Measurements from ENCODE around the gene HSPA12A.

HSPA12A gene

DNA sequence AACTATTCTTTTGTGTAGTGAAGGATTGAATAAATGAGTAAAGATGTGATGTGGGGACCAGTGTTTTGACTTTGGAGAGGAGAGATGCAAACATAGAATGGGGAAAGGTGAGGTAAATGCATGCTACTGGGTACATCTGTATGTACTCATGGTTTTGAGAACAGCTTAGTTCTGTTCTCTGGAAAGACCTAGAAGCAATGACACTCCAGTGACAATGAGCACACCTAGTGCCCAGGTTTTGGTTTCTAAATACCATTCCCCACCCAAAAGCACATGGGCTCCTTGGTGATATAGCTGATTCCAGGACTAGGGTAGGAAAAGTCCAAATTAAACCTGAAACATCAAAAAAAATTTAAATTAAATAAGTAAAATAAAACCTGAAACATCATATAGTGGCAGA is 22.6 kb upstream of the HSPA12A start:
- Mint-ChIP-seq H3K36me3 (no peaks in the 10 kb centered on the region), H3K4me3 (no peak overlapping the region), H3K27me3 (peaks cover 19 to 31% of the 10 kb centered on the region in 2 donors), H3K27ac (no peak overlapping the region), H3K9me3 (peaks cover 2 to 9% of the 10 kb centered on the region in 2 donors), H3K4me1 (no peaks in the 10 kb centered on the region)
- DNase-seq (no peak), ATAC-seq (replicated peaks) (no peak)

DNA sequence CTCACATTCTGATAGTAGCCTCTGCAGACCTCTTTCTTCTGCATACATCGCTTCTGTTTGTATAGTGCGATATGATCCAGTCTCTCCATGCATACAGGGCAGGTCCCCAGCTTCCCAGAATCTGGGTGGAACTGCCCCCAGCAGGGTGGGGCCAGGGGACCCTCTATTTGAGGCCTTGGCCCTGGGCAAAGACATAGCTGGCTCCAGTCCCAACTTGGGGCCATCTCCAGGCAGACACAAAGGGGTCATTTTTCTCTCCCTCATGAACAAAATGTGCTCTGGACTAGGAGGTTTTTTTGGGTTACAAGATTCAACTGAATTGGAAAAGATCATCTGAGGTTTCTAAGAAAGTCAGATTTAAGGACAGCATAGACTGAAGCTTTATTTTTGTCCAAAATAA is 21.1 kb upstream of the HSPA12A start:
- H3K4me3 Mint-ChIP-seq, result no peak overlapping the region
- peaks cover 13 to 26% of the 10 kb centered on the region in 2 donors for H3K27me3 Mint-ChIP-seq
- no peaks in the 10 kb centered on the region for H3K36me3 Mint-ChIP-seq
- no peak for ATAC-seq (replicated peaks)
- H3K9me3 Mint-ChIP-seq, result peaks cover 6 to 9% of the 10 kb centered on the region in 2 donors
- no peak for DNase-seq
- H3K27ac Mint-ChIP-seq, result no peak overlapping the region
- no peaks in the 10 kb centered on the region for H3K4me1 Mint-ChIP-seq

DNA sequence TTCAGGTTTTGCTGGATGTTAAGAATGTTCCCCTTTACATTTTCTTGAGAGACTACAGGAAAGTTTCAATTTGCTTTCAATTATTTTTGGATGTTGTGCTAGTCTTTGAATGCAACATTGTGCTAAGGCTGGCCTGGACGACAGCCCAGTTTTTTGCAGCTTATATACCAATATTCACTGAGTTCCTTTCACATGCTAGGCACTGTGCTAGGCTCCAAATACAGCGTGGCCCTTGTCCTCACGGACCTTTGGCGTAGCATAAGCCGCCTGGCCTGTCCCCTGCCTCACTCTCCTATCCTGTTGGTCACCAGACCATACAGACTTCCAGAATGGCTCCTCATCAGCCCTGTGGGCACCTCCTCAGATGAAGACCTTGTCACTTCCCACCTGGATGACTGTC is 19.5 kb upstream of the HSPA12A start:
- Mint-ChIP-seq H3K27ac (no peak overlapping the region), H3K4me3 (no peak overlapping the region), H3K27me3 (peaks cover 13 to 21% of the 10 kb centered on the region in 2 donors), H3K36me3 (no peaks in the 10 kb centered on the region), H3K9me3 (peaks cover 6 to 9% of the 10 kb centered on the region in 2 donors), H3K4me1 (no peaks in the 10 kb centered on the region)
- DNase-seq, result no peak
- ATAC-seq (replicated peaks), result no peak

DNA sequence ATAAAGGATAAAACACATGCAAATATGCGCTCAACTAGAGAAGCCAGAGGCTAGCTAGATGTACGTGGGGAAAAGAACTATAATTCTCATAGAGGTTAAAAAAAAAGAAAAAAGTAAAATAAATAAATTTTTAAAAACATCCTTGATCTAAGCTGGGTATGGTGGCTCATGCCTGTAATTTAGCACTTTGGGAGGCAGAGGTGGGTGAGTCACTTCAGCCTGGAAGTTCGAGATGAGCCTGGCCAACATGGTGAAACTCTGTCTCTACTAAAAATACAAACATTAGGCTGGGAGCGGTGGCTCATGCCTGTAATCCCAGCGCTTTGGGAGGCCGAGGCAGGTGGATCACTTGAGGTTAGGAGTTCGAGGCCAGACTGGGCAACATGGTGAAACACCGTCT is 18.6 kb upstream of the HSPA12A start:
- no peak for DNase-seq
- Mint-ChIP-seq H3K36me3 (no peaks in the 10 kb centered on the region), H3K27me3 (peaks cover 11 to 21% of the 10 kb centered on the region in 2 donors), H3K9me3 (peaks cover 5 to 9% of the 10 kb centered on the region in 2 donors), H3K4me3 (no peak overlapping the region), H3K4me1 (no peaks in the 10 kb centered on the region), H3K27ac (no peak overlapping the region)
- no peak for ATAC-seq (replicated peaks)

DNA sequence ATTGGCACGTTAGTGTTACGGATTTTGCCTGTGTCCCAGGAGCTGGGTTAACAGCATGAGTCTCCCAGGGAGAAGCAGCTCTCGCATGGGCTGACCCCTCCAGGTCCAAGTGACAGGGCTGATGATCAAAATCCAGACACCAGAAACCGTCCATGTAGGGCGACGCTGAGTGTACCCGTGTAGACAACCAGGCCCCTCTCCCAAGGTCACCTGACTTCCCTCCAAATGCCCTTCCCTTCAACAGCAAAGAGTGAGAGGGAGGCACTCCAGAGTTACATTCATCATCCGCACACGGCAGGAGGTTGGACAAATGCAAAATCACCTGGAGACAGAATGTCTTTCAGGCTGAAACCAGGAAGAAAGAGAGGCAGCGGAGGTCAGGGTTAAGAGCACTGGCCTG is 14.9 kb upstream of the HSPA12A start:
- peaks cover 0 to 7% of the 10 kb centered on the region in 2 donors for H3K9me3 Mint-ChIP-seq
- no peaks in the 10 kb centered on the region for H3K36me3 Mint-ChIP-seq
- peaks cover 2 to 17% of the 10 kb centered on the region in 2 donors for H3K27me3 Mint-ChIP-seq
- DNase-seq (no peak), ATAC-seq (replicated peaks) (no peak)
- H3K4me1 Mint-ChIP-seq, result no peaks in the 10 kb centered on the region
- H3K27ac Mint-ChIP-seq, result no peak overlapping the region
- H3K4me3 Mint-ChIP-seq, result no peak overlapping the region

DNA sequence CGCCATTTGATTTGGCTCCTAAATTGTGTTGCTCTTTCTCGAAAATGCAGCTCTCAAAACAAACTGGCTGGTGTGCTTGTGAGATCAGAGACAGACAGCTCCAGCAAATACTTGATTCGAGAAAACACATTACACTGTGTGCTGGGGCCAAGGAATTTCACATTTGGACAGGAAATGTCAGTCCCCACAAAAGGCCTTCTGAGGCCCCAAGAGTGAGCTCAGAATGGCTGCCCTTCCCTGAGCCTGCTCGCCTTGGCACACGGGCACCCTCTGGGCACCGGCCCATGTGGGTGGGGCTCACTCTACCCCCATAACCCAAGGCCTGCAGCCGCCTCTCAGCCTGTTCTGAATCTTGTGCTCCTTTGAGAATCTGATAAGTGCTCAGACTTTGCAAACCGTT is 13.9 kb upstream of the HSPA12A start:
- H3K27ac Mint-ChIP-seq, result no peak overlapping the region
- peaks cover 4 to 10% of the 10 kb centered on the region in 2 donors for H3K27me3 Mint-ChIP-seq
- no peak for DNase-seq
- H3K4me1 Mint-ChIP-seq, result no peaks in the 10 kb centered on the region
- no peak for ATAC-seq (replicated peaks)
- no peak overlapping the region for H3K4me3 Mint-ChIP-seq
- no peaks in the 10 kb centered on the region for H3K36me3 Mint-ChIP-seq
- peaks cover 0 to 7% of the 10 kb centered on the region in 2 donors for H3K9me3 Mint-ChIP-seq

DNA sequence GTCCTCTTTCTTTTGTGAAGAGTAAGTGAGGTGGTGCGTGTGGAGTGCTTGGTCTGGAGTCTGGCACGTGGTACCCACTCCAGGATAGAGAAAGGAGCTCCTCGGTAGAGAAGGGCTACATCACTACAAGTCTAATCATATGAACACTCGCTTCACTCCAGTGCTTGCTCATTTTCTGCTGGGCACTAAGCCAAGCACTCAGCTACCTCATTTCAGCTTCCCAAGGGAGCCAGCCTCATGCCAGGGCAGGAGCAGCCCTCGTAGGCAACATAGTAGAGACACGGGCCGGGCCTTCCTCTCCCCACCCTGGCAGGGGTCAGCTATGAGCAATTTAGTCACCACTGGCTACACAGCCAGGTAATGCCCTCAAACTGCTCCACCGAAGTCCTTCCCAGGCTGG is 11.4 kb upstream of the HSPA12A start:
- ATAC-seq (replicated peaks) (no peak), DNase-seq (no peak)
- no peaks in the 10 kb centered on the region for H3K36me3 Mint-ChIP-seq
- H3K27ac Mint-ChIP-seq, result no peak overlapping the region
- peaks cover 0 to 6% of the 10 kb centered on the region in 2 donors for H3K9me3 Mint-ChIP-seq
- no peaks in the 10 kb centered on the region for H3K4me1 Mint-ChIP-seq
- H3K4me3 Mint-ChIP-seq, result no peak overlapping the region
- H3K27me3 Mint-ChIP-seq, result peaks cover 8 to 23% of the 10 kb centered on the region in 2 donors

DNA sequence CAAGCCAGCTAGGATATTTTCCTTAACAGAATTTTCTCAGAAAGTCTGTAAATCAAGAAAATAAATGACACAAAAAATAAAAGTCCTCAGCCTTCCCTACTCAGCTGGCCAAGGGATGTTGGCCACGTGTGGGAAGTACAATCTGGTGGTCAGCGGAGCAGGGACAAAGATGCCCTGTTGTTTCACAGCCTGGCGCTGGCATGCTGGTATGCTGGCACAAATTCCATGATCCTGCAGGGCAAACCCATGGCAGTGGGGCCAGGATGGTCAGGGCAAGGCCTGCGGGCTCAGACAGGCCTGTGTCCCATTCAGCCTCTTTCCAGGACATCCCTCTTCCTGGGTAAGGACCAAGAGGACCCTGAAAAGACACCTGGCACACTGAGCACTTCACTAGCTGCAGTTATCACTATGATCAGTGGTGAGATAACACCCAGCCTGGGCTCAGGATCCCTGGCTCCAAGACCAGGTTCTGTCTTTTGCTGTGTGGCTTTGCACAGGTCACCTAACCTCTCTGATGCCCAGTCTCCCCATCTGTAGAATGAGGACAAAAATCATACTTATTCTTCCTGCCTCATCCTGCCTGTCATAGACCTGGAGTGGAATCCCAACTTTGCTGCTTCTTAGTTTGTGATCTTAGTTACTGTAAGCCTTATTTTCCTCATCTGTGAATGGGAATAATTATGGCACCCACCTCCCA is 10.8 kb upstream of the HSPA12A start:
- Mint-ChIP-seq H3K9me3 (peaks cover 0 to 8% of the 10 kb centered on the region in 2 donors), H3K4me3 (no peak overlapping the region)

DNA sequence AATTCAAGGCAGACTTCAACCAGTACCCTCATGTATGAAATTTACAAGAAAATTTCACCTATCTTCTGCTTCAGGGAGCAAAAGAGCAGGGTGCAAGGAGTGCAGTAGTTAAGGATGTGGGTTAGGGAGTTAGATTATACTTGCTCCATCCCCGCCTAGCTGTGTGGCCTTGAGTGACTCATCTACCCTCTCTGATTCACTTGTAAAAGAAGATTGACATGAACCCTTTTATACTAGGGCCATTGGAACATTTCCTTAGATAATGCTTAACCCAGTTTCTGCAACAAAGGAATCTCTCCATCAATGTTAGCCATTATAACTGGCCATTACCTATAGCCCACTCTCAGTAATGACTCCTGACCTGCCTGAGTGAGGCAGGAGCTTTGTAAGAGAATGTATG is 10.2 kb upstream of the HSPA12A start:
- Mint-ChIP-seq H3K9me3 (peaks cover 0 to 8% of the 10 kb centered on the region in 2 donors), H3K4me1 (no peaks in the 10 kb centered on the region), H3K4me3 (no peak overlapping the region), H3K36me3 (no peaks in the 10 kb centered on the region), H3K27me3 (peaks cover 8 to 23% of the 10 kb centered on the region in 2 donors), H3K27ac (no peak overlapping the region)
- ATAC-seq (replicated peaks) (no peak), DNase-seq (no peak)

More for the DNA sequence above, 10.8 kb upstream of the HSPA12A start:
- no peak for ATAC-seq (replicated peaks)
- Mint-ChIP-seq H3K4me1 (no peaks in the 10 kb centered on the region), H3K27ac (no peak overlapping the region), H3K36me3 (no peaks in the 10 kb centered on the region), H3K27me3 (peaks cover 8 to 23% of the 10 kb centered on the region in 2 donors)
- no peak for DNase-seq

DNA sequence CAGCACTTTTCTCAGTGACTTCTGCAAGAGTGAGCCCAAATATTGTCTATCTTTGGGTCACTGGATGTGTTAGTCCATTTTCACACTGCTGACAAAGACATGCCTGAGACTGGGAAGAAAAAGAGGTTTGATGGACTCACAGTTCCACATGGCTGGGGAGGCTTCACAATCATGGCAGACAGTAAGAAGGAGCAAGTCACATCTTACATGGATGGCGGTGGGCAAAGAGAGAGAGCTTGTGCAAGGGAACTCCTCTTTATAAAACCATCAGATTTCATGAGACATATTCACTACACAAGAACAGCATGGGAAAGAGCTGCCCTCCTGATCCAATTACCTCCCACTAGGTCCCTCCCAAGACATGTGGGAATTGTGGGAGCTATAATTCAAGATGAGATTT is 6.1 kb upstream of the HSPA12A start:
- peaks cover 0 to 3% of the 10 kb centered on the region in 2 donors for H3K36me3 Mint-ChIP-seq
- H3K4me1 Mint-ChIP-seq, result peaks cover 0 to 3% of the 10 kb centered on the region in 2 donors
- peaks cover 37 to 43% of the 10 kb centered on the region in 2 donors for H3K27me3 Mint-ChIP-seq
- no peak overlapping the region for H3K27ac Mint-ChIP-seq
- H3K4me3 Mint-ChIP-seq, result no peak overlapping the region
- DNase-seq (no peak), ATAC-seq (replicated peaks) (no peak)
- peaks cover 3 to 7% of the 10 kb centered on the region in 2 donors for H3K9me3 Mint-ChIP-seq

DNA sequence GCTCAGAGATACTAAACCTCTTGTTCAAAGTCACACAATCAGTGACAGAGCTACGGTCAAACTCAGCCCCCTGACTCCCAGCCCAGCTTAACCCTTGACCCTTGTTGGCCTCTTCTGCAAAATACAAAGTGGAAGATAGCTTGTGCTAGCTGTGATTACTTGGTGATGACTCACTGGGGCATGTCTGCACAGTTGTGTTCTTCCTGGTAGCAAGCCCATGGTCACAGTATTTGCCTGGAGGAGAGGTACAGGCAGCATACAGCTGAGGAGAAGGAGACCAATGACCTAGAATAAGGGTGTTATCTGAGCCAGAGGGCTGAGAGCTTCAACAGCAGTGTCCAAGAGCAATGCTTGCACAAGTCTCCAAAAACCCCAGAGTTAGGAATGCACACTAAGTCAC is 5.7 kb upstream of the HSPA12A start:
- peaks cover 42 to 47% of the 10 kb centered on the region in 2 donors for H3K27me3 Mint-ChIP-seq
- H3K36me3 Mint-ChIP-seq, result peaks cover 0 to 3% of the 10 kb centered on the region in 2 donors
- DNase-seq (no peak), ATAC-seq (replicated peaks) (no peak)
- no peak overlapping the region for H3K4me3 Mint-ChIP-seq
- H3K4me1 Mint-ChIP-seq, result peaks cover 4 to 7% of the 10 kb centered on the region in 2 donors
- peaks cover 3 to 8% of the 10 kb centered on the region in 2 donors for H3K9me3 Mint-ChIP-seq
- no peak overlapping the region for H3K27ac Mint-ChIP-seq

DNA sequence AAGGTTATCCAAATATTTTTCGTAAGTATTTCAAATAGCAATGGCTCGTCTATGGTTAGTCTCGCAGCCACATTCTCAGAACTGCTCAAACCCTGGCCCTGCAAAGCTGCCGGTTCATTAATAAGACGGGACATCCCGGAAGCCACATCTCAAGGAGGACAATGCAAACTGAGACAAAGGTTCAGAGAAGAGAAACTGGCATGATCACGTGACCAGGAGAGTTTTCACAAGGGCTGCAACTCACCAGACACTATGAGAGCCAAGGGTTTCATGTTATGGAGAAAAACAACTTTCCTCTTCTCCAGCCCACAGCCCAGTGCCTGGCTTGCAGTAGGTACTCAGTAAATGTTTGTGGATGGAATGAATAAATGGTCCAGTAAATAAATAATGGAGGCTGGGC is 5.0 kb upstream of the HSPA12A start:
- no peak for ATAC-seq (replicated peaks)
- H3K27me3 Mint-ChIP-seq, result peaks cover 42 to 48% of the 10 kb centered on the region in 2 donors
- peaks cover 0 to 3% of the 10 kb centered on the region in 2 donors for H3K36me3 Mint-ChIP-seq
- peaks cover 4 to 7% of the 10 kb centered on the region in 2 donors for H3K4me1 Mint-ChIP-seq
- no peak overlapping the region for H3K27ac Mint-ChIP-seq
- no peak for DNase-seq
- H3K9me3 Mint-ChIP-seq, result peaks cover 3 to 8% of the 10 kb centered on the region in 2 donors
- H3K4me3 Mint-ChIP-seq, result no peak overlapping the region

DNA sequence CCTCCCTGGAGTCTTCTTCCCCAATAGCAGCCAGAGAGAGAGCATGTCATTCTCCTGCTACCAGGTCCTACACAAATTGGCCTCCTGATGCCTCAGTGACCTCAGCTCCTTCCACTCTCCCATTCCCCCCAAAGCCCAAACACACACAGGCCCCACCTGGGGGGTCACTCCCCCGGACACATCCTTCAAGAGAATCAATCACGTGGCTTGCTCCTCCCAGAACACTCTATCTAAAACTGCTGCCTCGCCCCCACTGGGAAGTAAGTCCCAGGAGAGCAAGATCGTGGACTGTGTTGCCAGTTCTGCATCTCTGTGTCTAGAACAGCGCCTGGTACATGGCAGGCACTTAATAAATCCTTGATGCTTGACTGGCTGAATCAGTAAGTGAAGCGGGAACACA is 2.5 kb upstream of the HSPA12A start:
- no peak for ATAC-seq (replicated peaks)
- peaks cover 0 to 3% of the 10 kb centered on the region in 2 donors for H3K36me3 Mint-ChIP-seq
- H3K27ac Mint-ChIP-seq, result no peak overlapping the region
- peaks cover 3 to 6% of the 10 kb centered on the region in 2 donors for H3K9me3 Mint-ChIP-seq
- DNase-seq, result no peak
- peaks cover 40 to 59% of the 10 kb centered on the region in 2 donors for H3K27me3 Mint-ChIP-seq
- H3K4me1 Mint-ChIP-seq, result peaks cover 7 to 10% of the 10 kb centered on the region in 2 donors
- no peak overlapping the region for H3K4me3 Mint-ChIP-seq

DNA sequence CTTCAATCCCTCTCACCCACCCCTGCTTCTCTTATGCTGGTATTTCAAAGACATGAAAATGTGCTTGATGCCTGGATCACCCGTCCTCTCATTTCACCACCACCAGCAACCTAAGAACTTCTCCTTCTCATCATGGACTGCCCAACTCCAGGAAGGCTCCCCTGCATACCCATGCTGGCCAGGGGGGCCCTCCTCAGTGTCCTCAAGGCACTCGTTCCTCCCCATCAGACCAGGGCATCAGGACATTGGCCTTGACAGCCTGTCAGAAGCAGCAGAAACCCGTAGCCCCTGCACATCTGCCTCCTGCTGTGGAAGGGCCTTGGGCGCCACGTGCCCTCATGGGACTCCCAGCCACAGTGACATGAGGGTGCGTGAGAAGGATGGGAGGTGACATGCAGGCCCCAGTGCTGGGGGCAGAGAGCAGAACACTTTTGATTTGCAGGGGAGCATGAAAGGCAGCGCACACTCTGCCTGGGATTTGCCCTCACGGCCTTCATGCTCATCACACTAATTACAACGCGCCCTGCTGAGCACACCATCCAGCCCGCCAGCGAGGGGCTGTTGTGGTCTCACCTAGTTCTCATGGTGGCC is 1.9 kb upstream of the HSPA12A start:
- H3K9me3 Mint-ChIP-seq, result peaks cover 3 to 6% of the 10 kb centered on the region in 2 donors
- DNase-seq (no peak), ATAC-seq (replicated peaks) (no peak)
- no peak overlapping the region for H3K27ac Mint-ChIP-seq
- no peak overlapping the region for H3K4me3 Mint-ChIP-seq
- peaks cover 0 to 3% of the 10 kb centered on the region in 2 donors for H3K36me3 Mint-ChIP-seq
- peaks cover 7 to 10% of the 10 kb centered on the region in 2 donors for H3K4me1 Mint-ChIP-seq
- peaks cover 47 to 62% of the 10 kb centered on the region in 2 donors for H3K27me3 Mint-ChIP-seq
